ENCODE data around the gene ZSWIM5.
A peak's percentile ranks its signal among the peaks of the same experiment; 100 is the strongest.
"Not testable (repeated sequence)": the region's sequence is repeated elsewhere in the genome, so short reads cannot be mapped to it uniquely, and the experiment has no call there.

ZSWIM5 gene

DNA sequence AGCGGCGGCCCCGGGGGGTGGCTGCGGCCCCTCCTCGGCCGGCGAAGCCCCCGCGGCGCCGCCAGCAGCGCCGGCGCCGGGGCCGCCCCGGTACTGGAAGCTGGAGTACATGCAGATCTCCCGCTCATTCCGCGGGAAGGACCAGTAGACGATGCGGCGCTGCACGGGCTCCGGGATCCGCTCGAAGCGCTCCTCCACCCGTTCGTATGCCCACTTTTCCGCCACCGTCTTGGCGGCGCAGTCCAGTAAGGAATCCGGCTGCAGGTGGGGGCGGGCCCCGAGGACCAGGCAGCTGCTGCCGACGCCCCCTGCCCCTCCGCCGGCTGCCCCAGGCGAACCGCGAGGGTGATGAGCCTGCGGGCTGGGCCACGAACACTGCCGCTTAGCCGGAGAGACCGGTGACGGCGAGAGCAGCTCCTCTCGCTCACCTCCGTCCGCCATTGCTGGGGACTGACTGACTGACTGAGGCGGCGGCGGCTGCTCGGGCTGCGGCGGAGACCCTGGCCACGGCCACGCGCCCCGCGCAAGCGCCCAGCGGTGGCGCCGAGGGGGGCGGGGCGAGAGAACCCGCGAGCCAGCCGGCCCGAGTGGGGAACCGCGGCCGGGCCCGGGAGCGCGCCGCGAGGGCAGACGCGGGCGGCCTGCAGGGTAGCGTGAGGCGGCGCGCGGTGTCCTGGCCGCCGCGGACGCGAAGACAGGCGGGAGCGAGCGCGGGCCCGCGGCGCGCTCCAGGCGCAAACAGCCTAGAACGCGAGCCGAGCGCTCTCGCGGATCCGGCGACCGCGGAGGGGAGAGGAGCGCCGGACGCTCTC, at the start of gene ZSWIM5:
ZSWIM5 (minus strand) TSS at position 696 of the 812 bp plus-strand sequence; CDS start at position 441, 255 bp downstream.
- H3K4me3 ChIP-seq (IDR thresholded peaks at IDR 0.05; ENCODE audit: insufficient read depth, low read depth, low read length), result peak within 1 kb of the TSS; percentile 87
- H3K27ac ChIP-seq, result no peak within 1 kb of the TSS
- H2AFZ ChIP-seq (ENCODE audit: low read depth), result peak within 1 kb of the TSS; percentile 94

DNA sequence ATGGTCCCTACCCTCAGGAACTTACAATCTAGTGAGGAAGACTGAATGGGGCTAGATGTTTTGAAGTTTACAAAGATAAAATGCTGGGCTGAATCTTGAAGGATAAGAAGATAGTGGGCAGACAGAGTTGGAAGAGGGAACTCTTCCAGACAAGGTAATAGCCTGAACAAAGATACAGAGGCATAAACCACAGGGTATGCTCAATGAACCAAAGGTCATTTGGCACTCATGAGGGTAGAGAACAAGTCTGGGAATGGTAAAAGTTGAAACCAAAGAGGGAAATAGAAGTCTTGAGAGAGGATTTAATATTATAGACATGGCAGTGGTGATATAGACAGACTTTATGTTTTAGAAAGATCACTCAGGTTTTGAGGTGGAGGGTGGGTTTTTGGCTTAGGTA, 48.1 kb upstream of the ZSWIM5 start:
- H3K27me3 ChIP-seq (ENCODE audit: insufficient read depth, low read depth), result no peaks in the 10 kb centered on the region
- no peak overlapping the region for H3K27ac ChIP-seq
- no peaks in the 10 kb centered on the region for H3K79me2 ChIP-seq (ENCODE audit: insufficient read depth, low read depth)
- H4K20me1 ChIP-seq (ENCODE audit: insufficient read depth), result no peaks in the 10 kb centered on the region
- no peak overlapping the region for H3K4me2 ChIP-seq
- no peak overlapping the region for H2AFZ ChIP-seq (ENCODE audit: low read depth)
- TF ChIP-seq, protein P1, sequence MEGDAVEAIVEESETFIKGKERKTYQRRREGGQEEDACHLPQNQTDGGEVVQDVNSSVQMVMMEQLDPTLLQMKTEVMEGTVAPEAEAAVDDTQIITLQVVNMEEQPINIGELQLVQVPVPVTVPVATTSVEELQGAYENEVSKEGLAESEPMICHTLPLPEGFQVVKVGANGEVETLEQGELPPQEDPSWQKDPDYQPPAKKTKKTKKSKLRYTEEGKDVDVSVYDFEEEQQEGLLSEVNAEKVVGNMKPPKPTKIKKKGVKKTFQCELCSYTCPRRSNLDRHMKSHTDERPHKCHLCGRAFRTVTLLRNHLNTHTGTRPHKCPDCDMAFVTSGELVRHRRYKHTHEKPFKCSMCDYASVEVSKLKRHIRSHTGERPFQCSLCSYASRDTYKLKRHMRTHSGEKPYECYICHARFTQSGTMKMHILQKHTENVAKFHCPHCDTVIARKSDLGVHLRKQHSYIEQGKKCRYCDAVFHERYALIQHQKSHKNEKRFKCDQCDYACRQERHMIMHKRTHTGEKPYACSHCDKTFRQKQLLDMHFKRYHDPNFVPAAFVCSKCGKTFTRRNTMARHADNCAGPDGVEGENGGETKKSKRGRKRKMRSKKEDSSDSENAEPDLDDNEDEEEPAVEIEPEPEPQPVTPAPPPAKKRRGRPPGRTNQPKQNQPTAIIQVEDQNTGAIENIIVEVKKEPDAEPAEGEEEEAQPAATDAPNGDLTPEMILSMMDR (conservative IDR thresholded peaks at IDR 0.05; ENCODE audit: low read depth, low read length), result no peak
- H3K4me3 ChIP-seq (IDR thresholded peaks at IDR 0.05; ENCODE audit: insufficient read depth, low read depth, low read length), result no peak overlapping the region
- H3K36me3 ChIP-seq (ENCODE audit: insufficient read depth), result no peaks in the 10 kb centered on the region
- H3K9ac ChIP-seq, result no peak overlapping the region
- no peaks in the 10 kb centered on the region for H3K4me1 ChIP-seq (ENCODE audit: low read depth, poor library complexity, severe bottlenecking)

More for the DNA sequence above, at the start of gene ZSWIM5:
- no peaks in the 10 kb centered on the region for H4K20me1 ChIP-seq (ENCODE audit: insufficient read depth)
- H3K4me2 ChIP-seq, result peak within 1 kb of the TSS; percentile 95
- H3K79me2 ChIP-seq (ENCODE audit: insufficient read depth, low read depth), result no peaks in the 10 kb centered on the region
- peaks cover 12% of the 10 kb centered on the region for H3K4me1 ChIP-seq (ENCODE audit: low read depth, poor library complexity, severe bottlenecking)
- no peaks in the 10 kb centered on the region; the same call in 1 of the 2 replicates for H3K36me3 ChIP-seq (ENCODE audit: insufficient read depth)
- H3K9ac ChIP-seq, result peak within 1 kb of the TSS; percentile 76
- TF ChIP-seq, protein P1 (conservative IDR thresholded peaks at IDR 0.05; ENCODE audit: low read depth, low read length), result no peak
- no peaks in the 10 kb centered on the region for H3K27me3 ChIP-seq (ENCODE audit: insufficient read depth, low read depth)

DNA sequence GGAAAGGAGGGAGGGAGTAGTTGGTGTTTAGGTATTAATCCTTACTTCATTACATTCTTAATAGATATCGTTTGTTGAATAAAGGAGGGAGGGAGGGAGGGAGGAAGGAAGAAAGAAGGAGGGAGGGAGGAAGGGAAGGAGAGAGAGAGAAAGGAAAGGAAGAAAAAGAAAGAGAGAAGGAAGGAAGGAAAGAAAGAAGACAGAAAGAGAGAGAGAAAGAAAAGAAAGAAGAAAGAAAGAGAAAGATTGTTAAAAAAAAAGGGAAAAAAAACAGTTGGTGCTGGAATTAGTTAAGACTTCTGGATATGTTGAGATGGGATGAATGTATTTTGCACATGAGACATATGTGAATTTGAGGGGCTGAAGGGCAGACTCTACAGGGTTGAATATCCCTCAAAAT, 44.1 kb upstream of the ZSWIM5 start:
- Histone ChIP-seq H3K36me3 (ENCODE audit: insufficient read depth) (no peaks in the 10 kb centered on the region), H3K9ac (no peak overlapping the region), H3K4me3 (IDR thresholded peaks at IDR 0.05; ENCODE audit: insufficient read depth, low read depth, low read length) (no peak overlapping the region), H3K79me2 (ENCODE audit: insufficient read depth, low read depth) (no peaks in the 10 kb centered on the region), H2AFZ (ENCODE audit: low read depth) (no peak overlapping the region), H3K4me1 (ENCODE audit: low read depth, poor library complexity, severe bottlenecking) (no peaks in the 10 kb centered on the region), H3K27me3 (ENCODE audit: insufficient read depth, low read depth) (no peaks in the 10 kb centered on the region), H3K4me2 (no peak overlapping the region), H4K20me1 (ENCODE audit: insufficient read depth) (no peaks in the 10 kb centered on the region), H3K27ac (no peak overlapping the region)
- TF ChIP-seq, protein P1 (conservative IDR thresholded peaks at IDR 0.05; ENCODE audit: low read depth, low read length), result no peak

DNA sequence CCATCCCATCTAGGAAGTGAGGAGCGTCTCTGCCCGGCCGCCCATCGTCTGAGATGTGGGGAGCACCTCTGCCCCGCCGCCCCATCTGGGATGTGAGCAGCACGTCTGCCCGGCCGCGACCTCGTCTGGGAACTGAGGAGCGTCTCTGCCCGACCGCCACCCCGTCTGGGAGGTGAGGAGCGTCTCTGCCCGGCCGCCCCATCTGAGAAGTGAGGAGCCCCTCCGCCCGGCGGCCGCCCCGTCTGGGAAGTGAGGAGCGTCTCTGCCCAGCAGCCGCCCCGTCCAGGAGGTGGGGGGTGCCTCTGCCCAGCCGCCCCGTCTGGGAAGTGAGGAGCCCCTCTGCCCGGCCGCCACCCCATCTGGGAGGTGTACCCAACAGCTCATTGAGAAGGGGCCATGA, 41.6 kb upstream of the ZSWIM5 start:
- H3K9ac ChIP-seq; H3K4me2 ChIP-seq; H2AFZ ChIP-seq (ENCODE audit: low read depth); H3K4me1 ChIP-seq (ENCODE audit: low read depth, poor library complexity, severe bottlenecking); H3K4me3 ChIP-seq (IDR thresholded peaks at IDR 0.05; ENCODE audit: insufficient read depth, low read depth, low read length); H4K20me1 ChIP-seq (ENCODE audit: insufficient read depth); H3K36me3 ChIP-seq (ENCODE audit: insufficient read depth); H3K27ac ChIP-seq; H3K27me3 ChIP-seq (ENCODE audit: insufficient read depth, low read depth); H3K79me2 ChIP-seq (ENCODE audit: insufficient read depth, low read depth): not testable (repeated sequence)

DNA sequence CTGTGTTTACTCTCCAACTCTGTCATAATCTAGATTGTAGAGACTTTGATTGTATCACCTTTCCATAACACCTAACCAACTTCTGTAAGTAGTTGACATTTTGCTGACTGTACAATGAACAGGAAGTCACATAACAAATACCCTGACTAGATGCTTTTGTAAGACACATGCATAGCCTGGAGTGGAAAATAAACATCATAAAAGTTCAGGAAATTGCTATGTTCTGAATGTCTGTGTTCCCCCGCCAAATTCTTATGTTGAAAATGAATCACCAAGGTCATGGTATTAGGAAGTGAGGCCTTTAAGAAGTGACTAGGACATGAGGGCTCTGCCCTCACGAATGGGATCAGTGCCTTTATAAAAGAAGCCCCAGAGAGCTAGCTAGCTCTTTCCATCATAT, 40.4 kb upstream of the ZSWIM5 start:
- no peak overlapping the region for H3K4me3 ChIP-seq (IDR thresholded peaks at IDR 0.05; ENCODE audit: insufficient read depth, low read depth, low read length)
- H3K27me3 ChIP-seq (ENCODE audit: insufficient read depth, low read depth), result no peaks in the 10 kb centered on the region
- no peaks in the 10 kb centered on the region for H3K4me1 ChIP-seq (ENCODE audit: low read depth, poor library complexity, severe bottlenecking)
- H2AFZ ChIP-seq (ENCODE audit: low read depth), result no peak overlapping the region
- no peaks in the 10 kb centered on the region for H3K79me2 ChIP-seq (ENCODE audit: insufficient read depth, low read depth)
- H3K9ac ChIP-seq, result no peak overlapping the region
- H3K27ac ChIP-seq, result no peak overlapping the region
- no peaks in the 10 kb centered on the region for H3K36me3 ChIP-seq (ENCODE audit: insufficient read depth)
- H4K20me1 ChIP-seq (ENCODE audit: insufficient read depth), result no peaks in the 10 kb centered on the region
- no peak overlapping the region for H3K4me2 ChIP-seq
- TF ChIP-seq, protein P1 (conservative IDR thresholded peaks at IDR 0.05; ENCODE audit: low read depth, low read length), result no peak

DNA sequence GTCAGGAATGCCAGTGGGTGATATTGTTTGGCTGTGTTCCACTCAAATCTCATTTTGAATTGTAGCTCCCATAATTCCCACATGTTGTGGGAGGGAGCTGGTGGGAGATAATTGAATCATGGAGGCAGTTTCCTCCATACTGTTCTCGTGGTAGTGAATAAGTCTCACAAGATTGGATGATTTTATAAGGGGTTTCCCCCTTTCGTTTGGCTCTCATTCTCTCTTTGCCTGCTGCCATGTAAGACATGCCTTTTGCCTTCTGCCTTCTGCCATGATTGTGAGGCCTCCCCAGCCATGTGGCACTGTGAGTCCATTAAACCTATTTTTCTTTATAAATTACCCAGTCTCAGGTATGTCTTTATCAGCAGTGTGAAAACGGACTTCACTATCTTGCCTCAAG, 40.0 kb upstream of the ZSWIM5 start:
- not testable (repeated sequence) for H2AFZ ChIP-seq (ENCODE audit: low read depth)

More for the DNA sequence above, 40.0 kb upstream of the ZSWIM5 start:
- H3K27me3 ChIP-seq (ENCODE audit: insufficient read depth, low read depth); H3K27ac ChIP-seq; H3K4me2 ChIP-seq; H3K4me1 ChIP-seq (ENCODE audit: low read depth, poor library complexity, severe bottlenecking); H4K20me1 ChIP-seq (ENCODE audit: insufficient read depth); H3K36me3 ChIP-seq (ENCODE audit: insufficient read depth); H3K9ac ChIP-seq; H3K79me2 ChIP-seq (ENCODE audit: insufficient read depth, low read depth); H3K4me3 ChIP-seq (IDR thresholded peaks at IDR 0.05; ENCODE audit: insufficient read depth, low read depth, low read length): not testable (repeated sequence)

Data from KMS-11 (cell line).